IMR-90 (cell line): ENCODE data around the gene TNS3. TPM values are rescaled to one million over a fixed set of nuclear protein-coding genes. Genes with fewer than 3 reads are reported as not detected.

ENCODE experiments used
- ATAC-seq: fragments of 200-7000 bp; cut with Tn5 transposase; 2 replicates; pipeline ENCODE4 v1.9.1; 2020; ENCODE audit warnings: low read depth, mild to moderate bottlenecking, moderate library complexity
- BruUV-seq: library from RNA; stranded (reverse); fragments of 400-500 nt; replicated peaks from 2 replicates; lab custom pipeline; 2021; lab: Mats Ljungman, UMichigan
- CTCF ChIA-PET: fragments of 300-600 bp; formaldehyde crosslinking; extraction: SDS; loops from one replicate; lab custom pipeline; 2021; ENCODE audit warnings: antibody characterized with exemption; lab: Yijun Ruan, JAX
- POLR2A ChIA-PET: fragments of 300-600 bp; sonication (Branson Sonifier 250); formaldehyde crosslinking; loops from one replicate; lab custom pipeline; 2022; ENCODE audit warnings: antibody characterized with exemption; ENCODE audit not compliant: unreplicated experiment; lab: Charles Lee
- DNase-seq: peaks from one replicate; pipeline ENCODE4 v3.0.0; 2013
- H2AFZ ChIP-seq: replicated peaks from 2 replicates; pipeline ENCODE3; 2013; ENCODE audit warnings: low read length, mild to moderate bottlenecking; ENCODE audit not compliant: poor library complexity
- H2AK5ac ChIP-seq: 2 replicates; pipeline ENCODE4 v1.6.1; 2013; ENCODE audit warnings: low read depth, low read length, inconsistent platforms
- H2AK9ac ChIP-seq: replicated peaks from 2 replicates; pipeline ENCODE3; 2013; ENCODE audit warnings: mild to moderate bottlenecking, low read depth, low read length, moderate library complexity; ENCODE audit not compliant: poor library complexity
- H2BK120ac ChIP-seq: 2 replicates; pipeline ENCODE4 v1.6.1; 2013; ENCODE audit warnings: low read depth, low read length, inconsistent platforms
- H2BK15ac ChIP-seq: 3 replicates; pipeline ENCODE4 v1.6.1; 2013; ENCODE audit warnings: low read depth, low read length, inconsistent platforms
- H2BK20ac ChIP-seq: 2 replicates; pipeline ENCODE4 v1.6.1; 2013; ENCODE audit warnings: low read depth, mild to moderate bottlenecking, inconsistent platforms, low read length, moderate library complexity
- H2BK5ac ChIP-seq: 2 replicates; pipeline ENCODE4 v1.6.1; 2013; ENCODE audit warnings: mild to moderate bottlenecking, low read depth, low read length, inconsistent platforms; ENCODE audit not compliant: poor library complexity, severe bottlenecking
- H3K14ac ChIP-seq: replicated peaks from 2 replicates; pipeline ENCODE4 v1.6.1; 2013; ENCODE audit warnings: low read depth, low read length, inconsistent platforms
- H3K18ac ChIP-seq: 2 replicates; pipeline ENCODE4 v1.6.1; 2013; ENCODE audit warnings: low read depth, low read length, control low read depth
- H3K23ac ChIP-seq: 2 replicates; pipeline ENCODE4 v1.6.1; 2013; ENCODE audit warnings: low read depth, low read length, inconsistent platforms
- H3K27ac ChIP-seq: 2 replicates; pipeline ENCODE4 v1.5.1; 2013; ENCODE audit warnings: mild to moderate bottlenecking, control low read depth, low read length; ENCODE audit not compliant: insufficient read depth
- H3K27me3 ChIP-seq: 2 replicates; pipeline ENCODE4 v1.6.1; 2013; ENCODE audit warnings: low read length; ENCODE audit not compliant: control insufficient read depth, insufficient read depth
- H3K36me3 ChIP-seq: 2 replicates; pipeline ENCODE4 v1.6.1; 2013; ENCODE audit warnings: low read length, mixed read lengths; ENCODE audit not compliant: control insufficient read depth, insufficient read depth
- H3K4ac ChIP-seq: 2 replicates; pipeline ENCODE4 v1.6.1; 2013; ENCODE audit warnings: low read depth, low read length, inconsistent platforms
- H3K4me1 ChIP-seq: 2 replicates; pipeline ENCODE4 v1.6.1; 2013; ENCODE audit warnings: low read length, mixed read lengths; ENCODE audit not compliant: control insufficient read depth, insufficient read depth
- H3K4me2 ChIP-seq: 2 replicates; pipeline ENCODE4 v1.6.1; 2013; ENCODE audit warnings: low read depth, mild to moderate bottlenecking, control low read depth, low read length, moderate library complexity
- H3K4me3 ChIP-seq: 2 replicates; pipeline ENCODE4 v1.5.1; 2013; ENCODE audit warnings: low read depth, mild to moderate bottlenecking, control low read depth, low read length, moderate library complexity; ENCODE audit not compliant: insufficient read depth
- H3K56ac ChIP-seq: 2 replicates; pipeline ENCODE4 v1.6.1; 2013; ENCODE audit warnings: low read length, inconsistent platforms; ENCODE audit not compliant: insufficient read depth; ENCODE audit errors: extremely low read depth
- H3K79me1 ChIP-seq, 2 experiments: 2 replicates each; pipeline ENCODE4 v1.6.1; 2013; ENCODE audit warnings: low read length in 2 of 2, inconsistent platforms in 1 of 2, low read depth in 1 of 2
- H3K9ac ChIP-seq: 2 replicates; pipeline ENCODE4 v1.6.1; 2013; ENCODE audit warnings: low read depth, low read length, control low read depth
- H3K9me1 ChIP-seq: 2 replicates; pipeline ENCODE4 v1.6.1; 2013; ENCODE audit warnings: low read length, inconsistent platforms; ENCODE audit not compliant: insufficient read depth
- H3K9me3 ChIP-seq: 2 replicates; pipeline ENCODE4 v1.6.1; 2013; ENCODE audit warnings: low read length; ENCODE audit not compliant: control insufficient read depth, insufficient read depth
- H4K20me1 ChIP-seq: 2 replicates; pipeline ENCODE4 v1.6.1; 2013; ENCODE audit warnings: low read length, inconsistent platforms; ENCODE audit not compliant: insufficient read depth
- H4K5ac ChIP-seq: 2 replicates; pipeline ENCODE4 v1.6.1; 2013; ENCODE audit warnings: mild to moderate bottlenecking, low read depth, low read length, control low read depth
- H4K8ac ChIP-seq, 2 experiments: 2 replicates each; pipeline ENCODE4 v1.6.1; 2013; ENCODE audit warnings: low read depth in 2 of 2, low read length in 2 of 2, control low read depth in 1 of 2, inconsistent platforms in 1 of 2
- H4K91ac ChIP-seq: 2 replicates; pipeline ENCODE4 v1.6.1; 2013; ENCODE audit warnings: low read depth, low read length, inconsistent platforms; ENCODE audit not compliant: insufficient read depth
- BHLHE40 ChIP-seq: fragments of 150-350 bp; IDR thresholded peaks from 2 replicates; pipeline ENCODE4 v1.6.1; 2016; ENCODE audit warnings: mild to moderate bottlenecking, low read depth, low read length
- FOS ChIP-seq: fragments of 150-350 bp; IDR thresholded peaks from 2 replicates; pipeline ENCODE4 v1.6.1; 2016; ENCODE audit warnings: low read depth, low read length
- MAFK ChIP-seq: IDR thresholded peaks from 2 replicates; pipeline ENCODE4 v1.6.1; 2012; ENCODE audit warnings: low read depth, low read length, improper control_type of control experiment
- MAZ ChIP-seq: IDR thresholded peaks from 2 replicates; pipeline ENCODE4 v1.6.1; 2012; ENCODE audit warnings: low read depth, mild to moderate bottlenecking, low read length, improper control_type of control experiment, moderate library complexity, borderline replicate concordance
- MXI1 ChIP-seq: IDR thresholded peaks from 2 replicates; pipeline ENCODE4 v1.6.1; 2012; ENCODE audit warnings: low read depth, mild to moderate bottlenecking, low read length, moderate library complexity, borderline replicate concordance
- NFE2L2 ChIP-seq: fragments of 150-350 bp; IDR thresholded peaks from 2 replicates; pipeline ENCODE4 v1.6.1; 2016; ENCODE audit warnings: low read depth, mild to moderate bottlenecking, low read length
- POLR2A ChIP-seq: IDR thresholded peaks from 2 replicates; pipeline ENCODE4 v1.6.1; 2012; ENCODE audit warnings: mild to moderate bottlenecking, low read depth, low read length
- RAD21 ChIP-seq: IDR thresholded peaks from 2 replicates; pipeline ENCODE4 v1.6.1; 2012; ENCODE audit warnings: low read length, improper control_type of control experiment
- RCOR1 ChIP-seq: IDR thresholded peaks from 2 replicates; pipeline ENCODE4 v1.6.1; 2012; ENCODE audit warnings: mild to moderate bottlenecking, low read length, improper control_type of control experiment; ENCODE audit not compliant: insufficient replicate concordance
- RFX5 ChIP-seq: IDR thresholded peaks from 2 replicates; pipeline ENCODE4 v1.8.0; 2012; ENCODE audit warnings: low read depth, mild to moderate bottlenecking, low read length, moderate library complexity
- SMC3 ChIP-seq: fragments of 150-350 bp; IDR thresholded peaks from 2 replicates; pipeline ENCODE4 v1.6.1; 2016; ENCODE audit warnings: low read depth, mild to moderate bottlenecking, antibody characterized with exemption, low read length, moderate library complexity
- USF2 ChIP-seq: fragments of 150-350 bp; IDR thresholded peaks from 2 replicates; pipeline ENCODE4 v1.6.1; 2017; ENCODE audit warnings: mild to moderate bottlenecking, antibody characterized with exemption, low read length, low read depth
- WGBS, 2 experiments: methylation state at CpG; one replicate each; pipeline versions ENCODE4 v1.1.5 to v1.1.7; 2013; ENCODE audit warnings: missing lambda C conversion rate in 2 of 2; ENCODE audit not compliant: insufficient read length in 1 of 2; ENCODE audit errors: extremely low coverage in 2 of 2; 5-methylcytosine and 5-hydroxymethylcytosine counted together
- dilution Hi-C: fragments of 300-500 bp; cut with HindIII; formaldehyde crosslinking; loops from one replicate; pipeline ENCODE4 v1.14.3; 2018; ENCODE audit warnings: low sequenced_read_pairs; ENCODE audit not compliant: unreplicated experiment
- in situ Hi-C: fragments of 300-500 bp; cut with MboI; formaldehyde crosslinking; loops from 3 replicates; pipeline ENCODE4 v1.14.3; 2019; ENCODE audit warnings: low sequenced_read_pairs, inconsistent platforms, mixed read lengths
- intact Hi-C: fragments of 100-400 bp; cut with micrococcal nuclease; formaldehyde crosslinking; loops from 2 replicates; pipeline ENCODE4 v1.10.0; 2022
- polyA plus RNA-seq, 3 experiments: library from polyadenylated mRNA; depleted of rRNA; stranded (reverse); fragments of >200 nt; gene quantifications; 2 replicates each; pipeline ENCODE4 v1.2.3, GENCODE V29; 2012; ENCODE audit warnings: low replicate concordance in 1 of 3
- total RNA-seq: library from RNA; depleted of rRNA; stranded (reverse); fragments of >200 nt; gene quantifications from 2 replicates; pipeline ENCODE4 v1.2.3, GENCODE V29; 2012
- TF ChIP-seq, protein P1 (sequence below): conservative IDR thresholded peaks from 2 replicates; pipeline ENCODE4 v1.5.1; 2012; ENCODE audit warnings: mild to moderate bottlenecking, low read depth, low read length, improper control_type of control experiment

Gene TNS3
- total and polyA plus RNA-seq, 2 of the 4 experiments (the other 2 are of a cell fraction): 64.3 to 79.2 TPM

- Histone ChIP-seq H3K4me2 (no peak overlapping the region), H4K91ac (no peak overlapping the region), H2BK5ac (no peak overlapping the region), H2AFZ (no peak overlapping the region), H3K14ac (no peak overlapping the region), H2AK9ac (no peak overlapping the region), H2BK20ac (no peak overlapping the region), H3K23ac (no peak overlapping the region), H3K36me3 (peaks cover 21% of the 10 kb centered on the region), H3K27ac (no peak overlapping the region), H3K4me3 (no peak overlapping the region), H3K79me1 (no peaks in the 10 kb centered on the region; a peak in 1 of 4 replicates), H3K27me3 (no peaks in the 10 kb centered on the region), H4K20me1 (no peaks in the 10 kb centered on the region; the same call in 1 of the 2 replicates), H3K18ac (no peak overlapping the region), H3K9me3 (peaks cover 3% of the 10 kb centered on the region), H3K9me1 (peaks cover 11% of the 10 kb centered on the region; the same call in 1 of the 2 replicates), H2AK5ac (no peak overlapping the region), H3K4me1 (peaks cover 2% of the 10 kb centered on the region; the same call in 1 of the 2 replicates), H2BK15ac (no peak overlapping the region), H4K8ac (no peak overlapping the region), H3K4ac (no peak overlapping the region), H3K9ac (no peak overlapping the region), H2BK120ac (no peak overlapping the region), H3K56ac (no peak overlapping the region), H4K5ac (no peak overlapping the region)
- in situ Hi-C loops (loop anchor here (25.0 kb wide), 1 partner anchor 841 kb away; no protein-coding TSS in a partner anchor), intact Hi-C loops (no loop called here), dilution Hi-C loops (no loop called here)
- BruUV-seq: no TSS peak
- no peak for ATAC-seq
- ChIA-PET POLR2A (no interaction called here), CTCF (no interaction called here)
- 100% methylated on average over 1 of the region's 3 CpGs; no CpG with 5 or more reads in 1 of the 2 experiments for WGBS, 2 experiments
- TF ChIP-seq MAFK (no peak), POLR2A (no peak), USF2 (no peak), RCOR1 (no peak), MAZ (no peak), SMC3 (no peak), RFX5 (no peak), FOS (no peak), RAD21 (no peak), BHLHE40 (no peak), NFE2L2 (no peak), MXI1 (no peak)
- TF ChIP-seq, protein P1, sequence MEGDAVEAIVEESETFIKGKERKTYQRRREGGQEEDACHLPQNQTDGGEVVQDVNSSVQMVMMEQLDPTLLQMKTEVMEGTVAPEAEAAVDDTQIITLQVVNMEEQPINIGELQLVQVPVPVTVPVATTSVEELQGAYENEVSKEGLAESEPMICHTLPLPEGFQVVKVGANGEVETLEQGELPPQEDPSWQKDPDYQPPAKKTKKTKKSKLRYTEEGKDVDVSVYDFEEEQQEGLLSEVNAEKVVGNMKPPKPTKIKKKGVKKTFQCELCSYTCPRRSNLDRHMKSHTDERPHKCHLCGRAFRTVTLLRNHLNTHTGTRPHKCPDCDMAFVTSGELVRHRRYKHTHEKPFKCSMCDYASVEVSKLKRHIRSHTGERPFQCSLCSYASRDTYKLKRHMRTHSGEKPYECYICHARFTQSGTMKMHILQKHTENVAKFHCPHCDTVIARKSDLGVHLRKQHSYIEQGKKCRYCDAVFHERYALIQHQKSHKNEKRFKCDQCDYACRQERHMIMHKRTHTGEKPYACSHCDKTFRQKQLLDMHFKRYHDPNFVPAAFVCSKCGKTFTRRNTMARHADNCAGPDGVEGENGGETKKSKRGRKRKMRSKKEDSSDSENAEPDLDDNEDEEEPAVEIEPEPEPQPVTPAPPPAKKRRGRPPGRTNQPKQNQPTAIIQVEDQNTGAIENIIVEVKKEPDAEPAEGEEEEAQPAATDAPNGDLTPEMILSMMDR: no peak
- DNase-seq: no peak
Observed at GRCh38 chr7:47271749-47272148, 310.2 kb downstream of the TNS3 start.
